ENCODE measurements around the gene CDR2. TPM values are rescaled to one million over a fixed set of nuclear protein-coding genes. Genes with fewer than 3 reads are reported as not detected.

Gene CDR2
- total and polyA plus RNA-seq, 2 experiments from 2014 or later, result 26.7 to 30.9 TPM

GRCh38 chr16:22325598-22326368 lies 48.6 kb downstream of the CDR2 start:
- Histone ChIP-seq H3K9me3 (ENCODE audit: low read depth) (no peaks in the 10 kb centered on the region), H3K79me2 (peaks cover 4% of the 10 kb centered on the region), H4K20me1 (ENCODE audit: insufficient read depth, poor library complexity, severe bottlenecking) (peaks cover 3% of the 10 kb centered on the region), H3K4me1 (ENCODE audit: insufficient read depth) (no peaks in the 10 kb centered on the region), H3K9me2 (replicated peaks; ENCODE audit: insufficient read depth) (no peaks in the 10 kb centered on the region), H3K4me2 (no peak overlapping the region), H3K27me3 (no peaks in the 10 kb centered on the region), H2AFZ (no peak overlapping the region), H3K27ac (no peak overlapping the region), H3K36me3 (replicated peaks; ENCODE audit: insufficient read depth, low read depth) (no peaks in the 10 kb centered on the region), H3K4me3 (no peak overlapping the region)
- TF ChIP-seq EZH2phosphoT487 (IDR thresholded peaks at IDR 0.05; ENCODE audit: low read depth, severe bottlenecking, unreplicated experiment) (no peak), EZH2 (IDR thresholded peaks at IDR 0.05; ENCODE audit: borderline replicate concordance) (no peak), CTCF (IDR thresholded peaks at IDR 0.05; ENCODE audit: poor library complexity) (no peak)
- WGBS (ENCODE audit: low lambda C conversion rate, missing lambda C conversion rate), result 96% methylated on average over 46 of the region's 46 CpGs
- DNase-seq (ENCODE audit: low spot score), result no peak

- Histone ChIP-seq H3K9me2 (replicated peaks; ENCODE audit: insufficient read depth) (no peaks in the 10 kb centered on the region), H2AFZ (no peak overlapping the region), H3K4me3 (no peak overlapping the region), H3K27ac (no peak overlapping the region), H3K27me3 (no peaks in the 10 kb centered on the region), H3K9me3 (ENCODE audit: low read depth) (no peaks in the 10 kb centered on the region), H4K20me1 (ENCODE audit: insufficient read depth, poor library complexity, severe bottlenecking) (peaks cover 3% of the 10 kb centered on the region), H3K4me2 (no peak overlapping the region), H3K36me3 (replicated peaks; ENCODE audit: insufficient read depth, low read depth) (no peaks in the 10 kb centered on the region), H3K79me2 (peaks cover 4% of the 10 kb centered on the region), H3K4me1 (ENCODE audit: insufficient read depth) (no peaks in the 10 kb centered on the region)
- TF ChIP-seq CTCF (IDR thresholded peaks at IDR 0.05; ENCODE audit: poor library complexity), result no peak
- WGBS (ENCODE audit: low lambda C conversion rate, missing lambda C conversion rate), result 96% methylated on average over 19 of the region's 19 CpGs
- DNase-seq (ENCODE audit: low spot score), result no peak
These were observed 49.4 kb downstream of the CDR2 start for GRCh38 chr16:22324787-22325597.

GRCh38 chr16:22323959-22324786 lies 50.2 kb downstream of the CDR2 start:
- Histone ChIP-seq H3K27ac (no peak overlapping the region), H3K27me3 (no peaks in the 10 kb centered on the region), H3K4me1 (ENCODE audit: insufficient read depth) (no peaks in the 10 kb centered on the region), H3K36me3 (replicated peaks; ENCODE audit: insufficient read depth, low read depth) (no peaks in the 10 kb centered on the region), H2AFZ (no peak overlapping the region), H3K4me2 (no peak overlapping the region), H4K20me1 (ENCODE audit: insufficient read depth, poor library complexity, severe bottlenecking) (peaks cover 3% of the 10 kb centered on the region), H3K9me3 (ENCODE audit: low read depth) (no peaks in the 10 kb centered on the region), H3K4me3 (no peak overlapping the region), H3K9me2 (replicated peaks; ENCODE audit: insufficient read depth) (no peaks in the 10 kb centered on the region), H3K79me2 (peaks cover 4% of the 10 kb centered on the region)
- no peak for TF ChIP-seq EZH2phosphoT487 (IDR thresholded peaks at IDR 0.05; ENCODE audit: low read depth, severe bottlenecking, unreplicated experiment)
- TF ChIP-seq CTCF (IDR thresholded peaks at IDR 0.05; ENCODE audit: poor library complexity), result no peak
- no peak for TF ChIP-seq EZH2 (IDR thresholded peaks at IDR 0.05; ENCODE audit: borderline replicate concordance)
- WGBS (ENCODE audit: low lambda C conversion rate, missing lambda C conversion rate), result 96% methylated on average over 24 of the region's 24 CpGs
- no peak for DNase-seq (ENCODE audit: low spot score)
